ENCODE data around the gene ASIC1.
"Not testable (repeated sequence)": the region's sequence is repeated elsewhere in the genome, so short reads cannot be mapped to it uniquely, and the experiment has no call there.

- not testable (repeated sequence) for TF ChIP-seq EZH2 (IDR thresholded peaks at IDR 0.05; ENCODE audit: borderline replicate concordance, low read length); CTCF (IDR thresholded peaks at IDR 0.05; ENCODE audit: low read length)
Observed at GRCh38 chr12:50084409-50084774, 27.0 kb downstream of the ASIC1 start.

Measured in OCI-LY1 (cell line).